ENCODE data around the gene RPL36A. TPM values are rescaled to one million over a fixed set of nuclear protein-coding genes. Genes with fewer than 3 reads are reported as not detected.

RPL36A gene
- 298 to 311 TPM (median 303 TPM) in 3 replicates for total RNA-seq

GRCh38 chrX:101390664-101391525 is at the start of gene RPL36A:
RPL36A (plus strand) TSS chrX:101391011; CDS start chrX:101391044, 33 bp downstream.
- peak within 1 kb of the TSS; percentile 94 for H3K4me3 Mint-ChIP-seq
- peak; percentile 34 for TF ChIP-seq CTCF (IDR thresholded peaks at IDR 0.05; ENCODE audit: unreplicated experiment)

GRCh38 chrX:101347859-101348451 is 42.9 kb upstream of the RPL36A start:
- Mint-ChIP-seq H3K27ac (peak overlapping the region; percentile 86), H3K4me3 (peak overlapping the region; percentile 86)

More at GRCh38 chrX:101390664-101391525, at the start of gene RPL36A:
- DNase-seq (ENCODE audit: low spot score in 2 of 2, unreplicated experiment in 2 of 2) = peak; percentile 59 to 77
- no peaks in the 10 kb centered on the region for H3K9me3 Mint-ChIP-seq
- peaks cover 6% of the 10 kb centered on the region for H3K36me3 Mint-ChIP-seq
- peaks cover 13% of the 10 kb centered on the region for H3K4me1 Mint-ChIP-seq
- no peaks in the 10 kb centered on the region for H3K27me3 Mint-ChIP-seq (ENCODE audit: low read depth)
- peak within 1 kb of the TSS; percentile 93 for H3K27ac Mint-ChIP-seq

GRCh38 chrX:101348452-101349192 is 42.2 kb upstream of the RPL36A start, which contains the start of gene TIMM8A:
TIMM8A (minus strand) TSS chrX:101348742; CDS start chrX:101348664, 78 bp downstream.
- Mint-ChIP-seq H3K27me3 (ENCODE audit: low read depth) (no peaks in the 10 kb centered on the region), H3K27ac (peak within 1 kb of the TSS; percentile 86), H3K9me3 (peaks cover 6% of the 10 kb centered on the region), H3K36me3 (peaks cover 7% of the 10 kb centered on the region), H3K4me3 (peak within 1 kb of the TSS; percentile 86), H3K4me1 (peaks cover 8% of the 10 kb centered on the region)
- TF ChIP-seq CTCF (IDR thresholded peaks at IDR 0.05; ENCODE audit: unreplicated experiment) = no peak
- peak; percentile 36 to 68 for DNase-seq (ENCODE audit: low spot score in 2 of 2, unreplicated experiment in 2 of 2)

More at GRCh38 chrX:101347859-101348451, 42.9 kb upstream of the RPL36A start:
- DNase-seq (ENCODE audit: low spot score in 2 of 2, unreplicated experiment in 2 of 2) = no peak
- peaks cover 7% of the 10 kb centered on the region for H3K36me3 Mint-ChIP-seq
- H3K4me1 Mint-ChIP-seq = peaks cover 8% of the 10 kb centered on the region
- peaks cover 6% of the 10 kb centered on the region for H3K9me3 Mint-ChIP-seq
- H3K27me3 Mint-ChIP-seq (ENCODE audit: low read depth) = no peaks in the 10 kb centered on the region
- no peak for TF ChIP-seq CTCF (IDR thresholded peaks at IDR 0.05; ENCODE audit: unreplicated experiment)

- peaks cover 6% of the 10 kb centered on the region for H3K9me3 Mint-ChIP-seq
- peak overlapping the region; percentile 86 for H3K4me3 Mint-ChIP-seq
- peaks cover 8% of the 10 kb centered on the region for H3K4me1 Mint-ChIP-seq
- H3K27ac Mint-ChIP-seq = peak overlapping the region; percentile 86
- no peaks in the 10 kb centered on the region for H3K27me3 Mint-ChIP-seq (ENCODE audit: low read depth)
- peaks cover 5% of the 10 kb centered on the region for H3K36me3 Mint-ChIP-seq
- TF ChIP-seq CTCF (IDR thresholded peaks at IDR 0.05; ENCODE audit: unreplicated experiment) = no peak
- no peak for DNase-seq (ENCODE audit: low spot score in 2 of 2, unreplicated experiment in 2 of 2)
Observed at GRCh38 chrX:101349193-101349562, 41.6 kb upstream of the RPL36A start.

GRCh38 chrX:101357166-101357795 is 33.5 kb upstream of the RPL36A start:
- peaks cover 15% of the 10 kb centered on the region for H3K9me3 Mint-ChIP-seq
- H3K27me3 Mint-ChIP-seq (ENCODE audit: low read depth) = no peaks in the 10 kb centered on the region
- no peak overlapping the region for H3K27ac Mint-ChIP-seq
- TF ChIP-seq CTCF (IDR thresholded peaks at IDR 0.05; ENCODE audit: unreplicated experiment) = peak; percentile 61
- no peaks in the 10 kb centered on the region for H3K4me1 Mint-ChIP-seq
- no peak for DNase-seq (ENCODE audit: low spot score in 2 of 2, unreplicated experiment in 2 of 2)
- no peak overlapping the region for H3K4me3 Mint-ChIP-seq
- H3K36me3 Mint-ChIP-seq = no peaks in the 10 kb centered on the region

Measured in mesothelial cell of epicardium (in vitro differentiated cells).